ENCODE data around the gene DGKH.
"Not testable (repeated sequence)": the region's sequence is repeated elsewhere in the genome, so short reads cannot be mapped to it uniquely, and the experiment has no call there.

Gene DGKH

GRCh38 chr13:42152495-42152894 is 104.0 kb downstream of the DGKH start:
- no peak for DNase-seq (ENCODE audit: extremely low spot score, insufficient read length, low read depth)
- FAIRE-seq, result no peak

- peak; percentile 24 for FAIRE-seq
- DNase-seq (ENCODE audit: extremely low spot score, insufficient read length, low read depth), result no peak
Measured at GRCh38 chr13:42153199-42154113, 105.0 kb downstream of the DGKH start.

GRCh38 chr13:42155251-42155650 is 106.8 kb downstream of the DGKH start:
- no peak for DNase-seq (ENCODE audit: extremely low spot score, insufficient read length, low read depth)
- FAIRE-seq, result peak; percentile 38

- not testable (repeated sequence) for FAIRE-seq; DNase-seq (ENCODE audit: extremely low spot score, insufficient read length, low read depth)
Measured at GRCh38 chr13:42163338-42163737, 114.9 kb downstream of the DGKH start.

GRCh38 chr13:42163910-42164309 is 115.5 kb downstream of the DGKH start:
- not testable (repeated sequence) for FAIRE-seq; DNase-seq (ENCODE audit: extremely low spot score, insufficient read length, low read depth)

- no peak for FAIRE-seq
Measured at GRCh38 chr13:42164557-42165125, 116.2 kb downstream of the DGKH start.

GRCh38 chr13:42168496-42168895 is 120.0 kb downstream of the DGKH start:
- DNase-seq (ENCODE audit: extremely low spot score, insufficient read length, low read depth), result no peak
- FAIRE-seq, result no peak

More at GRCh38 chr13:42164557-42165125, 116.2 kb downstream of the DGKH start:
- no peak for DNase-seq (ENCODE audit: extremely low spot score, insufficient read length, low read depth)

GRCh38 chr13:42170029-42170428 is 121.6 kb downstream of the DGKH start:
- no peak for FAIRE-seq
- DNase-seq (ENCODE audit: extremely low spot score, insufficient read length, low read depth), result no peak

- no peak for FAIRE-seq
- no peak for DNase-seq (ENCODE audit: extremely low spot score, insufficient read length, low read depth)
Measured at GRCh38 chr13:42173789-42174343, 125.4 kb downstream of the DGKH start.

GRCh38 chr13:42174344-42175162 is 126.1 kb downstream of the DGKH start:
- no peak for DNase-seq (ENCODE audit: extremely low spot score, insufficient read length, low read depth)
- no peak for FAIRE-seq

GRCh38 chr13:42176294-42176693 is 127.8 kb downstream of the DGKH start:
- DNase-seq (ENCODE audit: extremely low spot score, insufficient read length, low read depth), result no peak
- FAIRE-seq, result no peak

GRCh38 chr13:42177189-42177588 is 128.7 kb downstream of the DGKH start:
- FAIRE-seq (no peak), DNase-seq (ENCODE audit: extremely low spot score, insufficient read length, low read depth) (no peak)

- FAIRE-seq, result no peak
Measured at GRCh38 chr13:42181381-42181953, 133.0 kb downstream of the DGKH start.

GRCh38 chr13:42189061-42189460 is 140.6 kb downstream of the DGKH start:
- DNase-seq (ENCODE audit: extremely low spot score, insufficient read length, low read depth) (no peak), FAIRE-seq (no peak)

More at GRCh38 chr13:42181381-42181953, 133.0 kb downstream of the DGKH start:
- no peak for DNase-seq (ENCODE audit: extremely low spot score, insufficient read length, low read depth)

- FAIRE-seq, result no peak
Measured at GRCh38 chr13:42190529-42190928, 142.1 kb downstream of the DGKH start.

GRCh38 chr13:42211704-42212464 is 163.4 kb downstream of the DGKH start:
- DNase-seq (ENCODE audit: extremely low spot score, insufficient read length, low read depth) (no peak), FAIRE-seq (no peak)

More at GRCh38 chr13:42190529-42190928, 142.1 kb downstream of the DGKH start:
- DNase-seq (ENCODE audit: extremely low spot score, insufficient read length, low read depth), result no peak

GRCh38 chr13:42214446-42214845 is 166.0 kb downstream of the DGKH start:
- DNase-seq (ENCODE audit: extremely low spot score, insufficient read length, low read depth) (no peak), FAIRE-seq (no peak)

- FAIRE-seq, result peak; percentile 65
- no peak for DNase-seq (ENCODE audit: extremely low spot score, insufficient read length, low read depth)
Measured at GRCh38 chr13:42215578-42216421, 167.4 kb downstream of the DGKH start.
